ENCODE data around the gene SAP30BP. TPM values are rescaled to one million over a fixed set of nuclear protein-coding genes. Genes with fewer than 3 reads are reported as not detected.

The SAP30BP gene
- total RNA-seq, 1 experiment from 2014 or later: 80.3 TPM

DNA sequence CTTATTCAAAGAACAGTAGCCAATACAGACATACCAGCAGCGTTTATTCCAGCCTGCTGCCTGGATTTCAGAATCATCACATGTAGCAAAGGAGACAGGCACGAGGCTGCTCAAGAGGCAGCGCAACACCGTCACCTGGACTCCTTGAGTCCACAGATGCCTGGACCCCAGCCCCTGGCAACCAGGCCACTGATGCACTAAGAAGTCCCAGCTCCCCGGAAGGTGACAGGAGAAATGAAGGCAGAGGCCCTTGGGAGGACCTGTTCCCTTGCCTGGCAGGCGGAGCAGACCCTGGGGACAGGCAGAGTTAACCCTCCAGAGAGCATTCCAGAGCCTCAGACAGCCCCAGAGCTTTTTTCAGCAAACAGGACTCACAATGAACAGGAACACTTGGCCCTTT lies 17.5 kb upstream of the SAP30BP start:
- no peak overlapping the region for H3K4me2 ChIP-seq
- no peak for DNase-seq
- H3K36me3 ChIP-seq (ENCODE audit: low read depth): no peaks in the 10 kb centered on the region; the same call in 1 of the 2 replicates
- H3K27ac ChIP-seq: no peak overlapping the region
- POLR2A ChIA-PET (ENCODE audit: unreplicated experiment): no interaction called here
- CTCF ChIA-PET: interaction anchor here (1.1 kb wide), 1 partner anchor 16 kb away, joined by 3 read pairs; the partner anchor contains the start of gene SMIM5
- intact Hi-C loops (cut with micrococcal nuclease; ENCODE audit: unreplicated experiment): loop anchor here (5.0 kb wide), 2 partner anchors 47 to 117 kb away; no protein-coding TSS in a partner anchor
- peaks cover 34% of the 10 kb centered on the region for H3F3A ChIP-seq (ENCODE audit: insufficient read depth, low read depth)
- H3K9me3 ChIP-seq (ENCODE audit: insufficient read depth, low read depth): no peaks in the 10 kb centered on the region
- no TSS peak for BruUV-seq (replicated peaks)
- H3K27me3 ChIP-seq (ENCODE audit: insufficient read depth, low read depth): no peaks in the 10 kb centered on the region
- peaks cover 5% of the 10 kb centered on the region; the same call in 1 of the 2 replicates for H4K20me1 ChIP-seq (ENCODE audit: insufficient read depth)
- H2AFZ ChIP-seq: no peak overlapping the region
- peaks cover 25% of the 10 kb centered on the region for H3K4me1 ChIP-seq (replicated peaks; ENCODE audit: insufficient read depth)
- TF ChIP-seq, protein P1, sequence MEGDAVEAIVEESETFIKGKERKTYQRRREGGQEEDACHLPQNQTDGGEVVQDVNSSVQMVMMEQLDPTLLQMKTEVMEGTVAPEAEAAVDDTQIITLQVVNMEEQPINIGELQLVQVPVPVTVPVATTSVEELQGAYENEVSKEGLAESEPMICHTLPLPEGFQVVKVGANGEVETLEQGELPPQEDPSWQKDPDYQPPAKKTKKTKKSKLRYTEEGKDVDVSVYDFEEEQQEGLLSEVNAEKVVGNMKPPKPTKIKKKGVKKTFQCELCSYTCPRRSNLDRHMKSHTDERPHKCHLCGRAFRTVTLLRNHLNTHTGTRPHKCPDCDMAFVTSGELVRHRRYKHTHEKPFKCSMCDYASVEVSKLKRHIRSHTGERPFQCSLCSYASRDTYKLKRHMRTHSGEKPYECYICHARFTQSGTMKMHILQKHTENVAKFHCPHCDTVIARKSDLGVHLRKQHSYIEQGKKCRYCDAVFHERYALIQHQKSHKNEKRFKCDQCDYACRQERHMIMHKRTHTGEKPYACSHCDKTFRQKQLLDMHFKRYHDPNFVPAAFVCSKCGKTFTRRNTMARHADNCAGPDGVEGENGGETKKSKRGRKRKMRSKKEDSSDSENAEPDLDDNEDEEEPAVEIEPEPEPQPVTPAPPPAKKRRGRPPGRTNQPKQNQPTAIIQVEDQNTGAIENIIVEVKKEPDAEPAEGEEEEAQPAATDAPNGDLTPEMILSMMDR (conservative IDR thresholded peaks at IDR 0.05): no peak
- no peak for TF ChIP-seq EZH2 (IDR thresholded peaks at IDR 0.05; ENCODE audit: low read depth)
- no peak overlapping the region for H3K4me3 ChIP-seq
- no peaks in the 10 kb centered on the region for H3K9me2 ChIP-seq (ENCODE audit: insufficient read depth)
- 0 out of 2 replicates have a peak, but pooled peaks cover 4% of the 10 kb centered on the region for H3K79me2 ChIP-seq (ENCODE audit: low read depth)

DNA sequence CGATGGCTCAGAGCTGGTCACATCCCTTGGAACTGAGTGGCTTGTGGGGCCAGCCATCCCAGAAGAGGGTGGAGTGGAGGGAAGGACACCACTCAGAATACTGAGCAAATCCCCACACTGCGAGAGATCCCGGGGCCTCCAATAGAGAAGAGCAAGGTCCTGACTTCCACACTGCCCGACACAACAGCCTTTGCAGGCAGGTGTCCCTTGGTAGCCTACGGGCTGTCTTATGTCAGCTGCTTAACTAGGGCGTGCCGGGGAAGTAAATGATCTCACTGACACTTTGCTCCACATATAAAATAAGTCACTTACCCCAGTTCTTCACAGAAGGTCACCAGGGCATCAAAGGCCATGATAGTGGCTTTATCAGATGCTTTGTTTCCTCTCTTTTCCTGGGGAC lies 16.3 kb upstream of the SAP30BP start:
- ChIA-PET POLR2A (ENCODE audit: unreplicated experiment) (interaction anchor here (0.7 kb wide), 1 partner anchor 325 kb away, joined by 3 read pairs; no protein-coding TSS in a partner anchor), CTCF (interaction anchor here (1.1 to 3.9 kb wide), 2 partner anchors 17 kb away, joined by 3 to 35 read pairs; partner anchors contain the start of gene SMIM5)
- Histone ChIP-seq H3K27me3 (ENCODE audit: insufficient read depth, low read depth) (no peaks in the 10 kb centered on the region), H3K4me2 (no peak overlapping the region), H4K20me1 (ENCODE audit: insufficient read depth) (peaks cover 5% of the 10 kb centered on the region; the same call in 1 of the 2 replicates), H3K4me1 (replicated peaks; ENCODE audit: insufficient read depth) (peaks cover 15% of the 10 kb centered on the region), H3K4me3 (no peak overlapping the region), H3K79me2 (ENCODE audit: low read depth) (no peaks in the 10 kb centered on the region), H3K9me3 (ENCODE audit: insufficient read depth, low read depth) (no peaks in the 10 kb centered on the region), H3K27ac (no peak overlapping the region), H3F3A (ENCODE audit: insufficient read depth, low read depth) (peaks cover 29% of the 10 kb centered on the region), H3K36me3 (ENCODE audit: low read depth) (no peaks in the 10 kb centered on the region; the same call in 1 of the 2 replicates), H2AFZ (no peak overlapping the region), H3K9me2 (ENCODE audit: insufficient read depth) (no peaks in the 10 kb centered on the region)
- TF ChIP-seq, protein P1 (conservative IDR thresholded peaks at IDR 0.05): no peak
- no peak for TF ChIP-seq EZH2 (IDR thresholded peaks at IDR 0.05; ENCODE audit: low read depth)
- BruUV-seq (replicated peaks): no TSS peak
- intact Hi-C loops (cut with micrococcal nuclease; ENCODE audit: unreplicated experiment): no loop called here
- DNase-seq: no peak

DNA sequence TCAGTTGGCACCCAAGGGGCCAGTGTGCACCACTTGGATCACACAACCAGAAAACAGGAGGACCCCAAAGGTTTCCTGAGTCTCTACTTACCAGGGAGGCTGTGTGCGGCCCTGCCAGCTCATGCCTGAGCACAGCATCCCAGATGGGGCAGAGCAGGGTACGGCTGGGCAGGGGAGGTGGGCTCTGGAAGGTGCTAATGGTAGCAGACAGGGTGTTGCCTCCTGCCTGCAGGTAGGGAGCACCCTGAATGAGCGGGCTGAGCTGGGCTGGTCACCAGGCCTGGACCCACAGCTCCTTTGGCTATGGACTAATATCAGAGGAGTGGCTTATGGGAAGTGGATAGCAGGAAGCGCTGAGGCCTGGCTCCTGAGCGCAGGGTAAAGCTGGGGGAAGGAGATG lies 14.8 kb upstream of the SAP30BP start:
- Histone ChIP-seq H3K9me3 (ENCODE audit: insufficient read depth, low read depth) (no peaks in the 10 kb centered on the region), H3F3A (ENCODE audit: insufficient read depth, low read depth) (peaks cover 14% of the 10 kb centered on the region), H3K9me2 (ENCODE audit: insufficient read depth) (no peaks in the 10 kb centered on the region), H3K4me1 (replicated peaks; ENCODE audit: insufficient read depth) (peaks cover under 1% of the 10 kb centered on the region; the same call in 1 of the 2 replicates), H3K79me2 (ENCODE audit: low read depth) (no peaks in the 10 kb centered on the region), H4K20me1 (ENCODE audit: insufficient read depth) (peaks cover 5% of the 10 kb centered on the region; the same call in 1 of the 2 replicates), H2AFZ (no peak overlapping the region), H3K4me2 (no peak overlapping the region), H3K27me3 (ENCODE audit: insufficient read depth, low read depth) (no peaks in the 10 kb centered on the region), H3K27ac (no peak overlapping the region), H3K4me3 (no peak overlapping the region), H3K36me3 (ENCODE audit: low read depth) (peaks cover 4% of the 10 kb centered on the region; the same call in 1 of the 2 replicates)
- CTCF ChIA-PET: interaction anchor here (1.4 to 3.9 kb wide), 3 partner anchors 14 to 51 kb away, joined by 4 to 35 read pairs (median 4); partner anchors contain the start of gene SMIM5
- no peak for TF ChIP-seq EZH2 (IDR thresholded peaks at IDR 0.05; ENCODE audit: low read depth)
- TF ChIP-seq, protein P1 (conservative IDR thresholded peaks at IDR 0.05): no peak
- POLR2A ChIA-PET (ENCODE audit: unreplicated experiment): no interaction called here
- BruUV-seq (replicated peaks): no TSS peak
- DNase-seq: no peak
- intact Hi-C loops (cut with micrococcal nuclease; ENCODE audit: unreplicated experiment): no loop called here

Measured in PC-9 (cell line).